WTC11 (cell line): ENCODE measurements around the gene ZNF503. TPM values are rescaled to one million over a fixed set of nuclear protein-coding genes. Genes with fewer than 3 reads are reported as not detected.

Source experiments
- ATAC-seq: fragments of 200-7000 bp; cut with Tn5 transposase; 2 replicates; pipeline ENCODE4 v1.10.0; 2021; ENCODE audit warnings: mild to moderate bottlenecking, moderate library complexity
- CTCF ChIA-PET: fragments of 300-600 bp; sonication (Branson Sonifier 250); formaldehyde crosslinking; loops from one replicate; lab custom pipeline; 2021; ENCODE audit warnings: antibody characterized with exemption; lab: Charles Lee
- POLR2A ChIA-PET: fragments of 350-600 bp; sonication (Branson Sonifier 250); formaldehyde crosslinking; loops from one replicate; lab custom pipeline; 2021; ENCODE audit warnings: antibody characterized with exemption; lab: Charles Lee
- DNase-seq: peaks from one replicate; pipeline ENCODE4 v3.0.0; 2021; ENCODE audit warnings: low spot score
- H3K27ac Mint-ChIP-seq: 2 replicates; pipeline ENCODE4 v1.8.0; 2021; ENCODE audit warnings: mixed read lengths
- H3K27me3 Mint-ChIP-seq: 2 replicates; pipeline ENCODE4 v1.8.0; 2021; ENCODE audit warnings: low read depth, mild to moderate bottlenecking, moderate library complexity, mixed read lengths
- H3K36me3 Mint-ChIP-seq: 2 replicates; pipeline ENCODE4 v1.8.0; 2021; ENCODE audit warnings: mixed read lengths
- H3K4me1 Mint-ChIP-seq: 2 replicates; pipeline ENCODE4 v1.8.0; 2022; ENCODE audit warnings: mixed read lengths
- H3K4me3 Mint-ChIP-seq: 2 replicates; pipeline ENCODE4 v1.8.0; 2021; ENCODE audit warnings: mild to moderate bottlenecking, moderate library complexity, mixed read lengths
- H3K9me3 Mint-ChIP-seq: 2 replicates; pipeline ENCODE4 v1.8.0; 2021; ENCODE audit warnings: mixed read lengths
- EMX1 ChIP-seq: fragments of 250-450 bp; sonication (Bioruptor Pico); IDR thresholded peaks from 2 replicates; pipeline ENCODE4 v1.8.0; 2021; ENCODE audit warnings: mild to moderate bottlenecking
- FOXK1 ChIP-seq: sonication (generic); formaldehyde crosslinking; IDR thresholded peaks from 2 replicates; pipeline ENCODE4 v1.8.0; 2022; ENCODE audit warnings: mild to moderate bottlenecking, moderate library complexity, missing genetic modification reagents
- JUN ChIP-seq: sonication (generic); formaldehyde crosslinking; IDR thresholded peaks from 2 replicates; pipeline ENCODE4 v1.8.0; 2023; ENCODE audit warnings: mild to moderate bottlenecking, missing genetic modification reagents
- KAT7 ChIP-seq: sonication (generic); formaldehyde crosslinking; IDR thresholded peaks from 2 replicates; pipeline ENCODE4 v1.8.1; 2023; ENCODE audit warnings: missing genetic modification reagents, mild to moderate bottlenecking, borderline replicate concordance
- MXD4 ChIP-seq: fragments of 250-450 bp; sonication (Bioruptor Pico); IDR thresholded peaks from 2 replicates; pipeline ENCODE4 v1.8.0; 2021; ENCODE audit warnings: mild to moderate bottlenecking, moderate library complexity, borderline replicate concordance
- MYBL2 ChIP-seq: sonication (generic); formaldehyde crosslinking; IDR thresholded peaks from 2 replicates; pipeline ENCODE4 v1.8.1; 2023; ENCODE audit warnings: mild to moderate bottlenecking, moderate library complexity, missing genetic modification reagents
- OVOL2 ChIP-seq: fragments of 250-450 bp; sonication (Bioruptor Pico); IDR thresholded peaks from 2 replicates; pipeline ENCODE4 v1.9.0; 2021; ENCODE audit warnings: mild to moderate bottlenecking, borderline replicate concordance
- RORB ChIP-seq: fragments of 250-450 bp; sonication (Bioruptor Pico); IDR thresholded peaks from 2 replicates; pipeline ENCODE4 v1.9.0; 2021; ENCODE audit warnings: mild to moderate bottlenecking
- SP1 ChIP-seq: sonication (generic); formaldehyde crosslinking; conservative IDR thresholded peaks from 2 replicates; pipeline ENCODE4 v1.8.1; 2022; ENCODE audit warnings: missing genetic modification reagents
- ZNF423 ChIP-seq: fragments of 250-450 bp; sonication (Bioruptor Pico); IDR thresholded peaks from 2 replicates; pipeline ENCODE4 v2.1.2; 2022; ENCODE audit warnings: mild to moderate bottlenecking, moderate library complexity
- total RNA-seq: library from RNA; stranded (reverse); gene quantifications from 3 replicates; pipeline ENCODE4 v1.2.3, GENCODE V29; 2021
- TF ChIP-seq, protein P1 (sequence below): fragments of 250-450 bp; sonication (Bioruptor Pico); IDR thresholded peaks from 2 replicates; pipeline ENCODE4 v1.9.0; 2021; ENCODE audit warnings: mild to moderate bottlenecking, borderline replicate concordance
- TF ChIP-seq, protein P2 (sequence below): sonication (generic); formaldehyde crosslinking; IDR thresholded peaks from 2 replicates; pipeline ENCODE4 v1.8.1; 2023; ENCODE audit warnings: mild to moderate bottlenecking, missing genetic modification reagents
- TF ChIP-seq, protein P3 (sequence below): sonication (generic); formaldehyde crosslinking; IDR thresholded peaks from 2 replicates; pipeline ENCODE4 v1.8.1; 2022; ENCODE audit warnings: low read depth, missing genetic modification reagents, borderline replicate concordance
- TF ChIP-seq, protein P4 (sequence below): sonication (generic); formaldehyde crosslinking; IDR thresholded peaks from 2 replicates; pipeline ENCODE4 v1.8.0; 2022; ENCODE audit warnings: mild to moderate bottlenecking, missing genetic modification reagents
- TF ChIP-seq, protein P5 (sequence below): sonication (generic); formaldehyde crosslinking; conservative IDR thresholded peaks from 2 replicates; pipeline ENCODE4 v1.8.1; 2022; ENCODE audit warnings: mild to moderate bottlenecking, missing genetic modification reagents
- TF ChIP-seq, protein P6 (sequence below): sonication (generic); formaldehyde crosslinking; IDR thresholded peaks from 2 replicates; pipeline ENCODE4 v1.8.1; 2023; ENCODE audit warnings: mild to moderate bottlenecking, missing genetic modification reagents, moderate library complexity
- TF ChIP-seq, protein P7 (sequence below): sonication (generic); formaldehyde crosslinking; conservative IDR thresholded peaks from 2 replicates; pipeline ENCODE4 v1.8.1; 2023; ENCODE audit warnings: mild to moderate bottlenecking, low read depth, missing genetic modification reagents, moderate library complexity

The ZNF503 gene
- total RNA-seq, 1 experiment from 2014 or later: 0.39 TPM

DNA sequence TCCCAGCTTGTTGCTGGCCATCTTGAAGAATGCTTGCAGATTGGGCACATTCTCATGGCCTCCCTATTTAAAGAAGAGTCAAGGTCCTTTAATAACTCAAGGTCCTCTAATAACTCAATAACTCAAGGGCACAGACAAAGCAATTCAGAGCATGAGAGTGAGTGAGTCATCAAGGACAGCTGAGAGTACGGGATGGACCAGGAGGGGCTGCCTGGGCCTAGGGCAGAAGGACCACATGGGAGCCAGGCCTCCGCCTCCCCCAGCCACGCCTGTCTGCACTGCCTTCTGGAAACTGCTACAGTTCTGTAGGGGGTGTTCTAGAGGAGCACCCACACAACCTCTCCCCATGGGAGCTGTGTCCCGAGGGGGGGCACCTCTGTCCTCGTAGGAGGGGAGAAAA is 48.9 kb downstream of the ZNF503 start:
- Mint-ChIP-seq H3K36me3 (no peaks in the 10 kb centered on the region), H3K4me3 (no peak overlapping the region), H3K9me3 (no peaks in the 10 kb centered on the region; the same call in 1 of the 2 replicates), H3K27ac (no peak overlapping the region), H3K4me1 (no peaks in the 10 kb centered on the region), H3K27me3 (0 out of 2 replicates have a peak, but pooled peaks cover 3% of the 10 kb centered on the region)
- DNase-seq: no peak
- CTCF ChIA-PET: no interaction called here
- no peak for TF ChIP-seq OVOL2 (CRISPR knock-in tag)
- TF ChIP-seq JUN: no peak
- no peak for TF ChIP-seq MXD4 (CRISPR knock-in tag)
- TF ChIP-seq ZNF423: no peak
- TF ChIP-seq, protein P1, sequence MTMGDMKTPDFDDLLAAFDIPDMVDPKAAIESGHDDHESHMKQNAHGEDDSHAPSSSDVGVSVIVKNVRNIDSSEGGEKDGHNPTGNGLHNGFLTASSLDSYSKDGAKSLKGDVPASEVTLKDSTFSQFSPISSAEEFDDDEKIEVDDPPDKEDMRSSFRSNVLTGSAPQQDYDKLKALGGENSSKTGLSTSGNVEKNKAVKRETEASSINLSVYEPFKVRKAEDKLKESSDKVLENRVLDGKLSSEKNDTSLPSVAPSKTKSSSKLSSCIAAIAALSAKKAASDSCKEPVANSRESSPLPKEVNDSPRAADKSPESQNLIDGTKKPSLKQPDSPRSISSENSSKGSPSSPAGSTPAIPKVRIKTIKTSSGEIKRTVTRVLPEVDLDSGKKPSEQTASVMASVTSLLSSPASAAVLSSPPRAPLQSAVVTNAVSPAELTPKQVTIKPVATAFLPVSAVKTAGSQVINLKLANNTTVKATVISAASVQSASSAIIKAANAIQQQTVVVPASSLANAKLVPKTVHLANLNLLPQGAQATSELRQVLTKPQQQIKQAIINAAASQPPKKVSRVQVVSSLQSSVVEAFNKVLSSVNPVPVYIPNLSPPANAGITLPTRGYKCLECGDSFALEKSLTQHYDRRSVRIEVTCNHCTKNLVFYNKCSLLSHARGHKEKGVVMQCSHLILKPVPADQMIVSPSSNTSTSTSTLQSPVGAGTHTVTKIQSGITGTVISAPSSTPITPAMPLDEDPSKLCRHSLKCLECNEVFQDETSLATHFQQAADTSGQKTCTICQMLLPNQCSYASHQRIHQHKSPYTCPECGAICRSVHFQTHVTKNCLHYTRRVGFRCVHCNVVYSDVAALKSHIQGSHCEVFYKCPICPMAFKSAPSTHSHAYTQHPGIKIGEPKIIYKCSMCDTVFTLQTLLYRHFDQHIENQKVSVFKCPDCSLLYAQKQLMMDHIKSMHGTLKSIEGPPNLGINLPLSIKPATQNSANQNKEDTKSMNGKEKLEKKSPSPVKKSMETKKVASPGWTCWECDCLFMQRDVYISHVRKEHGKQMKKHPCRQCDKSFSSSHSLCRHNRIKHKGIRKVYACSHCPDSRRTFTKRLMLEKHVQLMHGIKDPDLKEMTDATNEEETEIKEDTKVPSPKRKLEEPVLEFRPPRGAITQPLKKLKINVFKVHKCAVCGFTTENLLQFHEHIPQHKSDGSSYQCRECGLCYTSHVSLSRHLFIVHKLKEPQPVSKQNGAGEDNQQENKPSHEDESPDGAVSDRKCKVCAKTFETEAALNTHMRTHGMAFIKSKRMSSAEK: no peak
- no peak for TF ChIP-seq EMX1 (CRISPR knock-in tag)
- TF ChIP-seq, protein P2, sequence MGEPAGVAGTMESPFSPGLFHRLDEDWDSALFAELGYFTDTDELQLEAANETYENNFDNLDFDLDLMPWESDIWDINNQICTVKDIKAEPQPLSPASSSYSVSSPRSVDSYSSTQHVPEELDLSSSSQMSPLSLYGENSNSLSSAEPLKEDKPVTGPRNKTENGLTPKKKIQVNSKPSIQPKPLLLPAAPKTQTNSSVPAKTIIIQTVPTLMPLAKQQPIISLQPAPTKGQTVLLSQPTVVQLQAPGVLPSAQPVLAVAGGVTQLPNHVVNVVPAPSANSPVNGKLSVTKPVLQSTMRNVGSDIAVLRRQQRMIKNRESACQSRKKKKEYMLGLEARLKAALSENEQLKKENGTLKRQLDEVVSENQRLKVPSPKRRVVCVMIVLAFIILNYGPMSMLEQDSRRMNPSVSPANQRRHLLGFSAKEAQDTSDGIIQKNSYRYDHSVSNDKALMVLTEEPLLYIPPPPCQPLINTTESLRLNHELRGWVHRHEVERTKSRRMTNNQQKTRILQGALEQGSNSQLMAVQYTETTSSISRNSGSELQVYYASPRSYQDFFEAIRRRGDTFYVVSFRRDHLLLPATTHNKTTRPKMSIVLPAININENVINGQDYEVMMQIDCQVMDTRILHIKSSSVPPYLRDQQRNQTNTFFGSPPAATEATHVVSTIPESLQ (CRISPR knock-in tag): no peak
- TF ChIP-seq, protein P3, sequence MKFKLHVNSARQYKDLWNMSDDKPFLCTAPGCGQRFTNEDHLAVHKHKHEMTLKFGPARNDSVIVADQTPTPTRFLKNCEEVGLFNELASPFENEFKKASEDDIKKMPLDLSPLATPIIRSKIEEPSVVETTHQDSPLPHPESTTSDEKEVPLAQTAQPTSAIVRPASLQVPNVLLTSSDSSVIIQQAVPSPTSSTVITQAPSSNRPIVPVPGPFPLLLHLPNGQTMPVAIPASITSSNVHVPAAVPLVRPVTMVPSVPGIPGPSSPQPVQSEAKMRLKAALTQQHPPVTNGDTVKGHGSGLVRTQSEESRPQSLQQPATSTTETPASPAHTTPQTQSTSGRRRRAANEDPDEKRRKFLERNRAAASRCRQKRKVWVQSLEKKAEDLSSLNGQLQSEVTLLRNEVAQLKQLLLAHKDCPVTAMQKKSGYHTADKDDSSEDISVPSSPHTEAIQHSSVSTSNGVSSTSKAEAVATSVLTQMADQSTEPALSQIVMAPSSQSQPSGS (CRISPR knock-in tag): no peak
- no peak for TF ChIP-seq MYBL2 (CRISPR knock-in tag)
- no peak for TF ChIP-seq FOXK1 (CRISPR knock-in tag)
- TF ChIP-seq, protein P4, sequence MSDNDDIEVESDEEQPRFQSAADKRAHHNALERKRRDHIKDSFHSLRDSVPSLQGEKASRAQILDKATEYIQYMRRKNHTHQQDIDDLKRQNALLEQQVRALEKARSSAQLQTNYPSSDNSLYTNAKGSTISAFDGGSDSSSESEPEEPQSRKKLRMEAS (CRISPR knock-in tag): no peak
- TF ChIP-seq, protein P5, sequence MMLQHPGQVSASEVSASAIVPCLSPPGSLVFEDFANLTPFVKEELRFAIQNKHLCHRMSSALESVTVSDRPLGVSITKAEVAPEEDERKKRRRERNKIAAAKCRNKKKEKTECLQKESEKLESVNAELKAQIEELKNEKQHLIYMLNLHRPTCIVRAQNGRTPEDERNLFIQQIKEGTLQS (CRISPR knock-in tag): no peak
- no peak for ATAC-seq
- POLR2A ChIA-PET: no interaction called here

DNA sequence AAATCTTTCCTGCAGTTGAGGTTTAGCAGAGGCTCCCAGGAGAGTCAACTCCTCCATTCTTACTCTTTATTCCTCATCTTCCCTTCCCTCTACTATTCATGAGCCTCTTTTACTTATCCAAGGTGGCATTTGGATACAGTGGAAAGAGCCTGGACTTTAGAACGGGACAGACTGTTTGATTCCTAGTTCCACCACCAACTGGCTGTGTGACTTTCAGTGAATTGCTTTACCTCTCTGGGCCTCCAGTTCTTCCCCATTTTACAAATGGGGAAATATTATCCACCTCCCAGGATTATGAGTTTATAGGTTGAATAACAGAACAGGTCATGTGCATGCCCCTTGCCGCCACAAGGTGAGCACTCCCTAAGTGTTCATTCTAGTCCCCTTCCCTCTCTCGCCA is 49.9 kb downstream of the ZNF503 start:
- TF ChIP-seq, protein P6, sequence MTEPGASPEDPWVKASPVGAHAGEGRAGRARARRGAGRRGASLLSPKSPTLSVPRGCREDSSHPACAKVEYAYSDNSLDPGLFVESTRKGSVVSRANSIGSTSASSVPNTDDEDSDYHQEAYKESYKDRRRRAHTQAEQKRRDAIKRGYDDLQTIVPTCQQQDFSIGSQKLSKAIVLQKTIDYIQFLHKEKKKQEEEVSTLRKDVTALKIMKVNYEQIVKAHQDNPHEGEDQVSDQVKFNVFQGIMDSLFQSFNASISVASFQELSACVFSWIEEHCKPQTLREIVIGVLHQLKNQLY: no peak
- TF ChIP-seq KAT7 (CRISPR knock-in tag) (no peak), RORB (CRISPR knock-in tag) (no peak), SP1 (CRISPR knock-in tag) (no peak)
- TF ChIP-seq, protein P4 (CRISPR knock-in tag): no peak
- TF ChIP-seq, protein P7, sequence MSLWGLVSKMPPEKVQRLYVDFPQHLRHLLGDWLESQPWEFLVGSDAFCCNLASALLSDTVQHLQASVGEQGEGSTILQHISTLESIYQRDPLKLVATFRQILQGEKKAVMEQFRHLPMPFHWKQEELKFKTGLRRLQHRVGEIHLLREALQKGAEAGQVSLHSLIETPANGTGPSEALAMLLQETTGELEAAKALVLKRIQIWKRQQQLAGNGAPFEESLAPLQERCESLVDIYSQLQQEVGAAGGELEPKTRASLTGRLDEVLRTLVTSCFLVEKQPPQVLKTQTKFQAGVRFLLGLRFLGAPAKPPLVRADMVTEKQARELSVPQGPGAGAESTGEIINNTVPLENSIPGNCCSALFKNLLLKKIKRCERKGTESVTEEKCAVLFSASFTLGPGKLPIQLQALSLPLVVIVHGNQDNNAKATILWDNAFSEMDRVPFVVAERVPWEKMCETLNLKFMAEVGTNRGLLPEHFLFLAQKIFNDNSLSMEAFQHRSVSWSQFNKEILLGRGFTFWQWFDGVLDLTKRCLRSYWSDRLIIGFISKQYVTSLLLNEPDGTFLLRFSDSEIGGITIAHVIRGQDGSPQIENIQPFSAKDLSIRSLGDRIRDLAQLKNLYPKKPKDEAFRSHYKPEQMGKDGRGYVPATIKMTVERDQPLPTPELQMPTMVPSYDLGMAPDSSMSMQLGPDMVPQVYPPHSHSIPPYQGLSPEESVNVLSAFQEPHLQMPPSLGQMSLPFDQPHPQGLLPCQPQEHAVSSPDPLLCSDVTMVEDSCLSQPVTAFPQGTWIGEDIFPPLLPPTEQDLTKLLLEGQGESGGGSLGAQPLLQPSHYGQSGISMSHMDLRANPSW (CRISPR knock-in tag): no peak
- TF ChIP-seq, protein P1: no peak
- DNase-seq (no peak), ATAC-seq (no peak)
- Mint-ChIP-seq H3K4me3 (no peak overlapping the region), H3K27me3 (0 out of 2 replicates have a peak, but pooled peaks cover 3% of the 10 kb centered on the region), H3K4me1 (no peaks in the 10 kb centered on the region), H3K27ac (no peak overlapping the region), H3K36me3 (no peaks in the 10 kb centered on the region), H3K9me3 (no peaks in the 10 kb centered on the region; the same call in 1 of the 2 replicates)
- POLR2A ChIA-PET: no interaction called here
- CTCF ChIA-PET: no interaction called here
